DND-41 (cell line): ENCODE measurements around the gene ABHD5.

ENCODE experiments used
- ATAC-seq: fragments of 200-7000 bp; cut with Tn5 transposase; 3 replicates; pipeline ENCODE4 v1.9.1; 2021; ENCODE audit warnings: low read depth; ENCODE audit not compliant: insufficient read depth
- DNase-seq: peaks from one replicate; pipeline ENCODE4 v3.0.0-alpha.2; 2020
- H2AFZ ChIP-seq: 2 replicates; pipeline ENCODE4 v1.6.0; 2012; ENCODE audit warnings: low read depth, low read length
- H3K27ac ChIP-seq: 2 replicates; pipeline ENCODE4 v1.5.1; 2012; ENCODE audit warnings: low read length, inconsistent platforms
- H3K27me3 ChIP-seq: fragments of 200-600 bp; sonication (generic); 2 replicates; pipeline ENCODE4 v1.6.0; 2012; ENCODE audit warnings: low read length, mild to moderate bottlenecking, inconsistent platforms; ENCODE audit not compliant: insufficient read depth, poor library complexity
- H3K36me3 ChIP-seq: 2 replicates; pipeline ENCODE4 v1.5.1; 2012; ENCODE audit warnings: low read length, inconsistent platforms; ENCODE audit not compliant: insufficient read depth
- H3K4me1 ChIP-seq: 2 replicates; pipeline ENCODE4 v1.5.1; 2012; ENCODE audit warnings: mild to moderate bottlenecking, low read length; ENCODE audit not compliant: insufficient read depth
- H3K4me2 ChIP-seq: 2 replicates; pipeline ENCODE4 v1.6.0; 2012; ENCODE audit warnings: mild to moderate bottlenecking, moderate library complexity, low read length, inconsistent platforms; ENCODE audit not compliant: insufficient read depth
- H3K4me3 ChIP-seq, 2 experiments: fragments of 200-600 bp in 1 of 2; shearing (Covaris generic) in 1 of 2; 2 replicates each; pipeline ENCODE4 v1.5.1; 2012 to 2016; ENCODE audit warnings: inconsistent platforms in 2 of 2, low read length in 2 of 2, mild to moderate bottlenecking in 2 of 2, low read depth in 1 of 2, moderate library complexity in 1 of 2
- H3K79me2 ChIP-seq: 2 replicates; pipeline ENCODE4 v1.6.0; 2012; ENCODE audit warnings: low read length, inconsistent platforms; ENCODE audit not compliant: insufficient read depth
- H3K9ac ChIP-seq: 2 replicates; pipeline ENCODE4 v1.6.0; 2012; ENCODE audit warnings: low read depth, mild to moderate bottlenecking, inconsistent platforms, low read length, moderate library complexity
- H3K9me3 ChIP-seq: 2 replicates; pipeline ENCODE4 v1.5.1; 2012; ENCODE audit warnings: low read length, moderate library complexity, mild to moderate bottlenecking, inconsistent platforms; ENCODE audit not compliant: insufficient read depth, severe bottlenecking
- H4K20me1 ChIP-seq: 2 replicates; pipeline ENCODE4 v1.6.0; 2012; ENCODE audit warnings: low read length; ENCODE audit not compliant: insufficient read depth
- EZH2 ChIP-seq: IDR thresholded peaks from 3 replicates; pipeline ENCODE4 v1.6.1; 2012; ENCODE audit warnings: borderline replicate concordance, low read depth, mild to moderate bottlenecking, moderate library complexity, low read length, inconsistent platforms; ENCODE audit not compliant: severe bottlenecking
- TF ChIP-seq, protein P1 (sequence below): IDR thresholded peaks from 2 replicates; pipeline ENCODE4 v1.5.1; 2012; ENCODE audit warnings: borderline replicate concordance, low read length, moderate library complexity, mild to moderate bottlenecking; ENCODE audit not compliant: poor library complexity, severe bottlenecking; ENCODE audit errors: extremely low read depth

ABHD5 gene

DNA sequence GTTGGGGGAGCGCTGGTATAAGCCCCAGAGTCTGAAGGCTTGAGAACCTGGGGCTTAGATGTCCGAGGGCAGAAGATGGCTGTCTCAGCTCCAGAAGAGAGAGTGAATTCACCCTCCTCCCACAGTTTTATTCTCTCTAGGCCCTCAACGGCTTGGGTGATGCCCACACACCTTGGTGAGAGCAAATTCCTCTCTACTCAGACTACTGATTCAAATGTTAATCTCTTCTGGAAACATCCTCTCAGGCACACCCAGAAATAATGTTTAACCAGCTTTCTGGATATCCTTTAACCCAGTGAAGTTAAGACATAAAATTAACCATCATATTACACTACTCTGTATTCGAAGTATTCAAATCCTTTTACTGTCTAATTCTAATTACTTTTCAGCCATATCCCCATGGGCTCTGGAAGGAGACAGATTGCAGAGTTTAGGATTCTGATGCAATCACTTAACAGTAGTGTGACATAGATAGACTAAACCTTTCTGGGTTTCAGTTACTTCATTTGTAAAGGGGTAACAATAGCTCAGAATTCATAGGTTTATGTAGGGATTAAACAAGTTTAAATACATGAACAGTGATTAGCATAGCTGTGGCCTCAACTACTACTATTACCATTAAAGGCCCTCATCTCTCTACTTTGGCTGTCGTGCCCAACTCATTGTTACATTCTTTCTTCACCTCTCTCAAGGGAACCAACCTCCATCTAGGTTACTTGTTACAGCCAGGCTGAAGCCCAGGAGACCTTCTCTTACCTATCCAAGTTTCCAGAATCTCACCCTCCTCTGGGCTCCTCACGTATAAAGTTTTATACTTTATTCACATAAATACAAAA, 43.2 kb upstream of the ABHD5 start:
- Histone ChIP-seq H3K9ac (no peak overlapping the region), H3K4me3 (no peak overlapping the region), H2AFZ (no peak overlapping the region), H3K27me3 (peaks cover 4% of the 10 kb centered on the region), H4K20me1 (no peaks in the 10 kb centered on the region), H3K27ac (no peak overlapping the region), H3K36me3 (no peaks in the 10 kb centered on the region), H3K4me2 (no peak overlapping the region), H3K4me1 (no peaks in the 10 kb centered on the region), H3K79me2 (no peaks in the 10 kb centered on the region), H3K9me3 (no peaks in the 10 kb centered on the region)
- DNase-seq (no peak), ATAC-seq (no peak)
- TF ChIP-seq EZH2 = no peak
- TF ChIP-seq, protein P1, sequence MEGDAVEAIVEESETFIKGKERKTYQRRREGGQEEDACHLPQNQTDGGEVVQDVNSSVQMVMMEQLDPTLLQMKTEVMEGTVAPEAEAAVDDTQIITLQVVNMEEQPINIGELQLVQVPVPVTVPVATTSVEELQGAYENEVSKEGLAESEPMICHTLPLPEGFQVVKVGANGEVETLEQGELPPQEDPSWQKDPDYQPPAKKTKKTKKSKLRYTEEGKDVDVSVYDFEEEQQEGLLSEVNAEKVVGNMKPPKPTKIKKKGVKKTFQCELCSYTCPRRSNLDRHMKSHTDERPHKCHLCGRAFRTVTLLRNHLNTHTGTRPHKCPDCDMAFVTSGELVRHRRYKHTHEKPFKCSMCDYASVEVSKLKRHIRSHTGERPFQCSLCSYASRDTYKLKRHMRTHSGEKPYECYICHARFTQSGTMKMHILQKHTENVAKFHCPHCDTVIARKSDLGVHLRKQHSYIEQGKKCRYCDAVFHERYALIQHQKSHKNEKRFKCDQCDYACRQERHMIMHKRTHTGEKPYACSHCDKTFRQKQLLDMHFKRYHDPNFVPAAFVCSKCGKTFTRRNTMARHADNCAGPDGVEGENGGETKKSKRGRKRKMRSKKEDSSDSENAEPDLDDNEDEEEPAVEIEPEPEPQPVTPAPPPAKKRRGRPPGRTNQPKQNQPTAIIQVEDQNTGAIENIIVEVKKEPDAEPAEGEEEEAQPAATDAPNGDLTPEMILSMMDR = no peak

DNA sequence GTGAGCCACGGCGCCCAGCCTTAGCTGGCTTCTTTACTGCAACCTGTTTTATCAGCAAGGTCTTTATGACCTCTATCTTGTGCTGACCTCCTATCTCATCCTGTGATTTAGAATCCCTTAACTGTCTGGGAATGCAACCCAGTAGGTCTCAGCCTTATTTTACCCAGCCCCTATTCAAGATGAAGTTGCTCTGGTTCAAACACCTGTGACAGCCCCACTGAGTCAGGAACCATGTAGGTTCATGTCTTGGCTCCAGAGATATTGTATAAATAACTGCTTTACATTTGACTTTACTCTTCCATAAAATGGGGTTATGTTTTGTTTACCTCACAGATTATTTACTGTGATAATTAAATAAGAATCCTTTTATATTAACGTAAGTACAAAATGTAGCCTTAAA, 41.8 kb upstream of the ABHD5 start:
- H3K4me2 ChIP-seq = no peak overlapping the region
- H3K36me3 ChIP-seq = no peaks in the 10 kb centered on the region
- no peak overlapping the region for H3K9ac ChIP-seq
- H3K9me3 ChIP-seq = no peaks in the 10 kb centered on the region
- no peak overlapping the region for H2AFZ ChIP-seq
- H4K20me1 ChIP-seq = no peaks in the 10 kb centered on the region
- H3K4me3 ChIP-seq = no peak overlapping the region
- TF ChIP-seq, protein P1 = no peak
- no peak for TF ChIP-seq EZH2
- no peaks in the 10 kb centered on the region for H3K79me2 ChIP-seq
- DNase-seq (no peak), ATAC-seq (no peak)
- no peak overlapping the region for H3K27ac ChIP-seq
- H3K27me3 ChIP-seq = peaks cover 4% of the 10 kb centered on the region
- H3K4me1 ChIP-seq = no peaks in the 10 kb centered on the region

DNA sequence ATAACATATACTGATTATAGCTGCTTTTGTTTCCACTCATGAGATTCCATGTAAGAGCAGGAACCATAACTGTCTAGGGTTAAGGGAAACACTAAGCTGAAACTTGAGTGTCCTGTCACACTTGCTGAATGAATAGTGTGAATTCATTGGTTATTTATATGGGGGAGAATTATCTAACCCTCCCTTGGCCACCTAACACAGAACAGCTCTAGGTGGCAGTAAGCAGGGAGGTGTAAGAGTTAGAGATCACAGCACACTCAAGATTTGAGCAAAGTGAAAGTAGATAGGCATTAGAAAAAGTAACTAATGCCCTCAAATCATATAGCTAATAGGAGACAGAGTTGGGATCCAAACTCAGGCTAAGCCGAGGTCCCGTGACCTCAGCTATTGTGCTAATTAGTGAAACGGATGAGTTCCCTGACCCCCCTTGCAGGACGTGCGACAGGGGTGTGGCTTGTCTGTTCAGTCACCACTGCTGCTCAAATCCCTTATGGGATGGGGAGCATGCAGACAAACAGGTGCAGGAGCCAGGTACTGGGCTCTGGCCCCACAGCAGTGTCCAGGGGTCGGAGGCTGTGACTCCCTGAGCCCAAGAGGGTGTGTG, 41.3 kb upstream of the ABHD5 start:
- TF ChIP-seq EZH2 = no peak
- TF ChIP-seq, protein P1 = no peak
- no peak overlapping the region for H3K27ac ChIP-seq
- DNase-seq (no peak), ATAC-seq (no peak)
- no peaks in the 10 kb centered on the region for H3K79me2 ChIP-seq
- no peak overlapping the region for H3K4me2 ChIP-seq
- no peaks in the 10 kb centered on the region for H4K20me1 ChIP-seq
- no peak overlapping the region for H3K9ac ChIP-seq
- no peaks in the 10 kb centered on the region for H3K9me3 ChIP-seq
- no peak overlapping the region for H3K4me3 ChIP-seq
- no peaks in the 10 kb centered on the region for H3K4me1 ChIP-seq
- H2AFZ ChIP-seq = no peak overlapping the region
- H3K27me3 ChIP-seq = peaks cover 4% of the 10 kb centered on the region
- no peaks in the 10 kb centered on the region for H3K36me3 ChIP-seq
